Measurements from ENCODE around the gene SAMHD1. TPM values are rescaled to one million over a fixed set of nuclear protein-coding genes. Genes with fewer than 3 reads are reported as not detected.

SAMHD1 gene
- total and polyA plus RNA-seq, 2 of the 13 experiments (the other 11 are each of a cell fraction or from before 2014, with no cell fraction given) = 16.9 to 43.5 TPM

DNA sequence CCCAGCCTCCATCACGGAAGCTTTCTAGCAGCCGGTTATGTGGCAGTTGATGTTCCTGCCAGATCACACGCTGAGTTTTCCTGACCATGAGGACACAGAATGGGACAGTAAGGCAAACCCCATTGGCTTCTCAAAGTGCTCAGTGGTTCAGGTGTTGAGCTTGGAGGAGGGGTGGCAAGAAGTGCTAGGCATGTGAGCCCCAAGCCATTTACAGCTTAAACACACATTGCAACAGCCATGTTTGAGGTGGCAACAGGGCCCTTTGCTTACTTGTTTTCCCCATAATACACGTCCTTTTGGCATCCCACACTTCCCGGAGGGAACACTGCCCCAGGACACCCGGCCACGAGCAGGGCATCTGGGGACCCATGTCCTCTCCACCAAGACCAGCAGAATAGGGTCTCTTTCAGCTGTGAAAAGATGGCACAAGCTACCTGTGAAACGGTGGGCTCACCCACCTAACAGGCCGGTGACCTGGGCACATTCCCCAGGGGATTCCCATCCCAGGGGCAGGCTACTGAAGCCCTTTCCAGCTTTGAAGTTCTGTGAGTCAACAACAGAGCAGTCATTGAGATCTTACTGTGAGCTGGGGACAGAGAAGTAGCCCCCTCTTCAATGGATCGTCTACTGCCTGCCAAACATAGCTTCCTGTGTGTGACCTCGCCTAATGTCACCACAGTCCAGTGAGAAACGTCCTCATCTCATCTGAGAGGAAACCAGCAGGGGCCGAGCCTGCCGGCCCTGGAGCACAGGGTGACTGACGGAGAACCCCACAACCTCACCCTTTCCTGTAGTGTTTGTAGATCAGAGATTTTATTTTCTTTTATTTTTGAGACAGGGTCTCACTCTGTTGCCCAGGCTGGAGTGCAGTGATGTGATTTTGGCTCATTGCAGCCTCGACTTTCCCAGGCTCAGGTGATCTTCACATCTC, 79.6 kb downstream of the SAMHD1 start (continued):
- TF ChIP-seq SPEN (CRISPR knock-in tag; IDR thresholded peaks at IDR 0.05; ENCODE audit: low read depth) (no peak), ZNF317 (CRISPR knock-in tag; IDR thresholded peaks at IDR 0.05) (peak; percentile 13; the same call in 1 of the 2 replicates), ZNF138 (CRISPR knock-in tag; IDR thresholded peaks at IDR 0.05; ENCODE audit: low read depth) (no peak; the same call in 1 of the 2 replicates), PAWR (CRISPR knock-in tag; IDR thresholded peaks at IDR 0.05; ENCODE audit: borderline replicate concordance) (no peak), ISX (CRISPR knock-in tag; conservative IDR thresholded peaks at IDR 0.05) (no peak), KMT2B (CRISPR knock-in tag; IDR thresholded peaks at IDR 0.05) (no peak), MEIS1 (CRISPR knock-in tag; IDR thresholded peaks at IDR 0.05; ENCODE audit: borderline replicate concordance) (peak; percentile 73)
- TF ChIP-seq, protein P1, sequence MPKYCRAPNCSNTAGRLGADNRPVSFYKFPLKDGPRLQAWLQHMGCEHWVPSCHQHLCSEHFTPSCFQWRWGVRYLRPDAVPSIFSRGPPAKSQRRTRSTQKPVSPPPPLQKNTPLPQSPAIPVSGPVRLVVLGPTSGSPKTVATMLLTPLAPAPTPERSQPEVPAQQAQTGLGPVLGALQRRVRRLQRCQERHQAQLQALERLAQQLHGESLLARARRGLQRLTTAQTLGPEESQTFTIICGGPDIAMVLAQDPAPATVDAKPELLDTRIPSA (CRISPR knock-in tag; IDR thresholded peaks at IDR 0.05; ENCODE audit: borderline replicate concordance) = no peak
- TF ChIP-seq, protein P2, sequence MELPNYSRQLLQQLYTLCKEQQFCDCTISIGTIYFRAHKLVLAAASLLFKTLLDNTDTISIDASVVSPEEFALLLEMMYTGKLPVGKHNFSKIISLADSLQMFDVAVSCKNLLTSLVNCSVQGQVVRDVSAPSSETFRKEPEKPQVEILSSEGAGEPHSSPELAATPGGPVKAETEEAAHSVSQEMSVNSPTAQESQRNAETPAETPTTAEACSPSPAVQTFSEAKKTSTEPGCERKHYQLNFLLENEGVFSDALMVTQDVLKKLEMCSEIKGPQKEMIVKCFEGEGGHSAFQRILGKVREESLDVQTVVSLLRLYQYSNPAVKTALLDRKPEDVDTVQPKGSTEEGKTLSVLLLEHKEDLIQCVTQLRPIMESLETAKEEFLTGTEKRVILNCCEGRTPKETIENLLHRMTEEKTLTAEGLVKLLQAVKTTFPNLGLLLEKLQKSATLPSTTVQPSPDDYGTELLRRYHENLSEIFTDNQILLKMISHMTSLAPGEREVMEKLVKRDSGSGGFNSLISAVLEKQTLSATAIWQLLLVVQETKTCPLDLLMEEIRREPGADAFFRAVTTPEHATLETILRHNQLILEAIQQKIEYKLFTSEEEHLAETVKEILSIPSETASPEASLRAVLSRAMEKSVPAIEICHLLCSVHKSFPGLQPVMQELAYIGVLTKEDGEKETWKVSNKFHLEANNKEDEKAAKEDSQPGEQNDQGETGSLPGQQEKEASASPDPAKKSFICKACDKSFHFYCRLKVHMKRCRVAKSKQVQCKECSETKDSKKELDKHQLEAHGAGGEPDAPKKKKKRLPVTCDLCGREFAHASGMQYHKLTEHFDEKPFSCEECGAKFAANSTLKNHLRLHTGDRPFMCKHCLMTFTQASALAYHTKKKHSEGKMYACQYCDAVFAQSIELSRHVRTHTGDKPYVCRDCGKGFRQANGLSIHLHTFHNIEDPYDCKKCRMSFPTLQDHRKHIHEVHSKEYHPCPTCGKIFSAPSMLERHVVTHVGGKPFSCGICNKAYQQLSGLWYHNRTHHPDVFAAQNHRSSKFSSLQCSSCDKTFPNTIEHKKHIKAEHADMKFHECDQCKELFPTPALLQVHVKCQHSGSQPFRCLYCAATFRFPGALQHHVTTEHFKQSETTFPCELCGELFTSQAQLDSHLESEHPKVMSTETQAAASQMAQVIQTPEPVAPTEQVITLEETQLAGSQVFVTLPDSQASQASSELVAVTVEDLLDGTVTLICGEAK (IDR thresholded peaks at IDR 0.05) = no peak
- TF ChIP-seq, protein P2 (CRISPR knock-in tag; IDR thresholded peaks at IDR 0.05) = no peak
- TF ChIP-seq, protein P3, sequence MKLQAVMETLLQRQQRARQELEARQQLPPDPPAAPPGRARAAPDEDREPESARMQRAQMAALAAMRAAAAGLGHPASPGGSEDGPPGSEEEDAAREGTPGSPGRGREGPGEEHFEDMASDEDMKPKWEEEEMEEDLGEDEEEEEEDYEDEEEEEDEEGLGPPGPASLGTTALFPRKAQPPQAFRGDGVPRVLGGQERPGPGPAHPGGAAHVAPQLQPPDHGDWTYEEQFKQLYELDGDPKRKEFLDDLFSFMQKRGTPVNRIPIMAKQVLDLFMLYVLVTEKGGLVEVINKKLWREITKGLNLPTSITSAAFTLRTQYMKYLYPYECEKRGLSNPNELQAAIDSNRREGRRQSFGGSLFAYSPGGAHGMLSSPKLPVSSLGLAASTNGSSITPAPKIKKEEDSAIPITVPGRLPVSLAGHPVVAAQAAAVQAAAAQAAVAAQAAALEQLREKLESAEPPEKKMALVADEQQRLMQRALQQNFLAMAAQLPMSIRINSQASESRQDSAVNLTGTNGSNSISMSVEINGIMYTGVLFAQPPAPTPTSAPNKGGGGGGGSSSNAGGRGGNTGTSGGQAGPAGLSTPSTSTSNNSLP (IDR thresholded peaks at IDR 0.05; ENCODE audit: low read depth, low read length) = no peak
- TF ChIP-seq, protein P4, sequence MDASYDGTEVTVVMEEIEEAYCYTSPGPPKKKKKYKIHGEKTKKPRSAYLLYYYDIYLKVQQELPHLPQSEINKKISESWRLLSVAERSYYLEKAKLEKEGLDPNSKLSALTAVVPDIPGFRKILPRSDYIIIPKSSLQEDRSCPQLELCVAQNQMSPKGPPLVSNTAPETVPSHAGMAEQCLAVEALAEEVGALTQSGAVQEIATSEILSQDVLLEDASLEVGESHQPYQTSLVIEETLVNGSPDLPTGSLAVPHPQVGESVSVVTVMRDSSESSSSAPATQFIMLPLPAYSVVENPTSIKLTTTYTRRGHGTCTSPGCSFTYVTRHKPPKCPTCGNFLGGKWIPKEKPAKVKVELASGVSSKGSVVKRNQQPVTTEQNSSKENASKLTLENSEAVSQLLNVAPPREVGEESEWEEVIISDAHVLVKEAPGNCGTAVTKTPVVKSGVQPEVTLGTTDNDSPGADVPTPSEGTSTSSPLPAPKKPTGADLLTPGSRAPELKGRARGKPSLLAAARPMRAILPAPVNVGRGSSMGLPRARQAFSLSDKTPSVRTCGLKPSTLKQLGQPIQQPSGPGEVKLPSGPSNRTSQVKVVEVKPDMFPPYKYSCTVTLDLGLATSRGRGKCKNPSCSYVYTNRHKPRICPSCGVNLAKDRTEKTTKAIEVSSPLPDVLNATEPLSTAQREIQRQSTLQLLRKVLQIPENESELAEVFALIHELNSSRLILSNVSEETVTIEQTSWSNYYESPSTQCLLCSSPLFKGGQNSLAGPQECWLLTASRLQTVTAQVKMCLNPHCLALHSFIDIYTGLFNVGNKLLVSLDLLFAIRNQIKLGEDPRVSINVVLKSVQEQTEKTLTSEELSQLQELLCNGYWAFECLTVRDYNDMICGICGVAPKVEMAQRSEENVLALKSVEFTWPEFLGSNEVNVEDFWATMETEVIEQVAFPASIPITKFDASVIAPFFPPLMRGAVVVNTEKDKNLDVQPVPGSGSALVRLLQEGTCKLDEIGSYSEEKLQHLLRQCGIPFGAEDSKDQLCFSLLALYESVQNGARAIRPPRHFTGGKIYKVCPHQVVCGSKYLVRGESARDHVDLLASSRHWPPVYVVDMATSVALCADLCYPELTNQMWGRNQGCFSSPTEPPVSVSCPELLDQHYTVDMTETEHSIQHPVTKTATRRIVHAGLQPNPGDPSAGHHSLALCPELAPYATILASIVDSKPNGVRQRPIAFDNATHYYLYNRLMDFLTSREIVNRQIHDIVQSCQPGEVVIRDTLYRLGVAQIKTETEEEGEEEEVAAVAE (CRISPR knock-in tag; IDR thresholded peaks at IDR 0.05; ENCODE audit: borderline replicate concordance) = no peak
